NCI-H1417 treated with DMSO at 0.1 percent for 48 hours (cell line): Measurements from ENCODE around the gene SCP2.

Experiments
- DNase-seq: peaks from one replicate; lab custom pipeline; 2025; lab: John Stamatoyannopoulos, UW

Gene SCP2

DNA sequence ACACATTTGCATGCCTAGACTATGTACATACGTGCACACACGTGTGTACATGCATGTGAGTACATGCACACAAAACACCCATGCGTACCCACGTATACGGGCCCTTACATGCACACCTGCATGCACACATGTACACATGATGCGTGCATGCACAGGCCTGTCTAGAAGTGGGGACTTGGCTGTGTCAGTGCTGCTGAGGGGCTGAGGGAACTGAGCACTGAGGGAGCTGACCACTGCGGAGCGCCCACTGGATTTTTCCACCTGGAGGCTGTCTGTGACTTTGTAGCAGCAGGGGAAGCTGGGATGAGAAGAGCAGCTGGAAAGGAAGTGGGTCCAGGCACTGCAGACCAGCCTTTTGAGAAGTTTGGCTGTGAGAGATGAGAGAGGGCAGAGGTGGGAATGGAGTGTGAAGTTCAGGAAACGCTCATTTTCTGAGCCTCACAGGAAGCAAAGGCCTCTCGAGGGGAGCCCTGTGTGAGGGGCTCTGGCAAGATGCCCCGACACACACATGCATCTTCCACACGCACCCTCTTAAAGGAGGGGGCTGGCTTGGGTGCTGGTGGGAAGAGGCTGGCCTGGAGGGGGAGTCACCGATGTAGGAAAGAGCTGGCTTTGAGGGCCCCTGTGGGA, 155.9 kb downstream of the SCP2 start:
- no peak for DNase-seq

DNA sequence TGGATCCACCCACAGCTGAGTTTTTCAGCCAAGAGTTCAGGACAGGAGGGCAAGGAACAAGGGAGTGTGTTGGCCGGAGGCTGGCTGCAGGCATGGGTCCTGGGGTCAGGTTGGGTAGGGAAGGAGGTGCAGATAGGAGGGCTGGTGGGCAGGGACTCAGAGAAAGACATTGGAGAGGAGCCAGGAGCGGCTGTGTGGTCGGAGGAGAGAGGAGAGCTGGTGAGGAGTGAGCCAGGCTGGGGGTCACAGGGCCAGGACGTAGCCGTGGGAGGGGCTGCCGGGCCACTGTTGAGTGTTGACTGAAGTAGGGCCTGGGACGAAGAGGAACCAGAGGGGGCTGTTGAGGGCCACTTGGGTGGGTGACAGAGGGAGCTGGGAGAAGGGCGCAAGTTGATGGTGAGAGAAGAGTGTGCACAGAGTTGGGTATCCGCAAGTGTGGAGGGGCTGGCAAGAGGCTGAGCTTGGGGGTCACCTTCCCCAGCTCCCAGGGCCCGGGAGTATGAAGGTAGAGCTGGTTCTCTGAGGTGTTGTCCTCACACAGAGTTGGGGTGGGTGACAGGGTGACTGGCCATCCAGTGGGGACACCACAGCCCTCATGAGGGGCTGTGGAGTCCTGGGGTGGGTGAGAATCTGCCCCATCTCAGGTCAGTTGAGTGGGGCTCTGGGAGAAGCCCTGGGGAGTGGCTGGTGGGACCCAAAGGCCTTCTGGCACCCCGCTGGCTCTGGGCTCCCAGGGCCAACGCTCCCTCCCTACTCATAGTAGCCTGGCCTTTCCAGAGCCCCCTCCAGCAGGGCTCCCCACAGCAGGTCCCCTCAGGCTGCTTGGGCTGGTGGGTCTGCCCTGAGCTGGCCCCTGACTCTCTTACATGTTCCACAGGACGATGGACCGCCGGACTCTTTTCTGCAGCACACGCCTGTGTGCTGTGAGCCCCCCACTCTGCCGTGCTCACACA, 156.8 kb downstream of the SCP2 start:
- no peak for DNase-seq

DNA sequence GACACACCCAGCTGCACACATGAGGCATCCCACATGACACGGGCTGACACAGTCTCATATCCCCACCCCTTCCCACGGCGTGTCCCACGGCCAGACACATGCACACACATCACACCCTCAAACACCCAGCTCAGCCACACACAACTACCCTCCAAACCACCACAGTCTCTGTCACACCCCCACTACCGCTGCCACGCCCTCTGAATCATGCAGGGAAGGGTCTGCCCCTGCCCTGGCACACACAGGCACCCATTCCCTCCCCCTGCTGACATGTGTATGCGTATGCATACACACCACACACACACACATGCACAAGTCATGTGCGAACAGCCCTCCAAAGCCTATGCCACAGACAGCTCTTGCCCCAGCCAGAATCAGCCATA, 157.5 kb downstream of the SCP2 start:
- no peak for DNase-seq

DNA sequence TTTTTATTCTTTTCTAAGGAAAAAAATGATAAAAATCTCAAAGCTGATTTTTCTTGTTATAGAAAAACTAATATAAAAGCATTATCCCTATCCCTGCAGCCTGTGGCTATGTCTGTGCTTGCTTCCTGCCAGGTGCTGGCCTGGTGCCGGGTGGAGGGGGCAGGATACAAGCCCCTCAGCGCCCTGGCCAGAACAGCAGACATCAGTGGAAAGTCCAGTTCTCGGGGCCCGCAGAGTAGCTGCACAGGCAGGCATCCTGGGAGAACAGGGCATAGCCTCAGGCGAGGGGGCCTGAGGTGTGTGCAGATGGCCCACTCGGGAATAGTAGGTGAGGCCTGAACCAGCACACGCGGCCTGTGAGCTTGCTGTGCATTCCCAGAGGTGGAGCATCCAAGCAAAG, 158.3 kb downstream of the SCP2 start:
- no peak for DNase-seq

DNA sequence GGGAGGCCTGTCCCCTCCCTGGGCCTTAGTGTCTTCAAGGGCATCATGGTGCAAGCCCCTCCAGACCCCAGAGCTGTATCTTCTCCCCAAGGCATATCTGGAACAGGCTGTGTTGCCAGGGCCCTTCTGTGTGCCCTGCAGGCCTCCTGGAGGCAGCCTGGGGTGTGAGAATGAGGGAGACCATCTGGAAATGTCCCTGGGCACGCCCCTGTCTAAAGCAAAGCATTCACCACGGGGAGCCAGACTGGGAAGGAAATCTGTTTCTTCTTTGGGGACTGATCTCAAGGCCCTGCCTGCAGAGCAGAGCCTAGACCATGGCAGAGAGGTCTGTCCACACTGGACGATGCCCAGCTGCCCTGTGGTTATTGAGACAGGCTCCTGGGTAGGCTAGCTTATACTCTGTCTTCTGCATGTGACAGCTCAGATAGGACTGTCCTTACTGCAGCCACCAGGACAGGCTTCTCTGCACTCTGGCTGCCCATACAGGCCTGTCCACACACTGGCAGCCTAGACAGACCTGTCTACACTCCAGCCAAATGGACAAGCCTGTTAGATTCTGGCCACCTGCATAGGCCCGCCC, 159.5 kb downstream of the SCP2 start:
- no peak for DNase-seq

DNA sequence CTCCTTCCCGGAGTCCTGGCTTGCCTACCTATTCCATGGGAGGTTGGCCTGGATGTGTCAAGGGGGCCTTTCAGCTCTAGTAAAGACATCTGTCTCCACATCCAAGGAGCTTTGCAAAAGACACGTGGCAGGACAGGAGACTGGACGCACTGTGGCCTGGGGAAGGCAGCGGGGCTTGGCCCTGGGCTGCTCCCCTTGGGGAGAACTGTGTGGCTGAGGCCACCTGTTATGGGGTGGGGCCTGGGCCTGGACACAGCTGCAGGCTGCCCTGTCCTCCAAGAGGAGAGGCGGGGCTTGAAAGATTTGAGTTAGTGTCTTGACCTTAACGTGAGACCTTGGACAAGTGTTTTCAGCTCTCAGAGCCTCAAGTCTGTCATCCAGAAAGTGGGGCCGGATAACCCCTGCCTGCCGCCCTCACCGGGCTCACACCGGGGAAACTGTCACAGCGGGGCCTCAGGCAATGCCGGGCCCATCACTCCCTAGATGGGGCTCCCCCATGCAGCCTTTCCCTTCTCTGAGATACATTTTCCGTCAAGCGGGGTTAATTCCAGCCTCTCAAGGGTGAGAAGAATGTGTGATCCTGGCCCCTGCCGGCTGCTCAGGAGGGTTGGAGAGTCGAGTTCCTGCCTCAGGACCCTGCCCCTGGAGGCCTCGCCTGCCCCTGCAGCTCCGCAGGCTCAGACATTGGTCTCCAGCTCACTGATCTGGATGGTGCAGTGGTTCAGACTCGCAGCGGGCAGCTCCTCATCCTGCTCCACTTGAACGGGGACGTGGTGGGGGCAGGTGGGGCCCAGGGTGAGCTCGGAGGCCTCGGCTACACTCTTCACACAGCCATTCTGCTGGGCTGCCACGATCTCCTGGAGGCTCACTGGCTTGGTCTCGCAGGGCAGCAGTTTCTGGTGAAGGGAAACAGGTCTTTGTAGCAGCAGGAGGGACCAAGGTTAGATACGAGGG, 160.5 kb downstream of the SCP2 start:
- DNase-seq = no peak

DNA sequence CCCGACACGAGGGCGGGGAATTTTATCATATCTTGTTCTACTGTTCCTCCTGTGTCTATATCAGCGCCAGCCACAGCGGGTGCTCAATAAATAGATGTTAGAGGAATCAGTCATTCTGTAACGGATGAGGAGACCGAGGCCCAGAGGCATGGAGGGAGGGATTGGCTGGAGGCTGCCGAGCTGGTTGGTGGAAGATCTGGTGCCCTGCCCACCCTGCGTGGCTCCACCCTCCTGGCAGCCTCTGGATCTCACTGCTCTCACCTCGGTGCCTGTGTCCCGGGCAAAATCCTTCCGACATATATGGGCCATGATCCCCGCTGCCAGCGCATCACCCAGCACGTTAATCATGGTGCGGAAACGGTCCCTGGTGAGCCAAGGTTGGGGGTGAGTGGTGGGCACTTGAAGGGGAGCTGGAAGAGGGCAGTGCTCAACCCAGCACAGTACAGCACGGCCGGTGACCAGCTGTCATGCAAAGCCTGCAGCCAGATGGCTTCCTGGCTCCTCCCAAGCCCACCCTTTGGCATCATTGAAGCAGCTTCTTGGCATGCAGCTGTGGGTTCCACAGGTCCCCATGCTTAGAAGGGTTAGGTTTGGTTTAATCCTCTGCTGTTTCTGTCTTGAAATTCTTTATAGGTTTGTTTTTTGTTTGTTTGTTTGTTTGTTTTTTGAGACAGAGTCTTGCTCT, 161.7 kb downstream of the SCP2 start:
- no peak for DNase-seq

DNA sequence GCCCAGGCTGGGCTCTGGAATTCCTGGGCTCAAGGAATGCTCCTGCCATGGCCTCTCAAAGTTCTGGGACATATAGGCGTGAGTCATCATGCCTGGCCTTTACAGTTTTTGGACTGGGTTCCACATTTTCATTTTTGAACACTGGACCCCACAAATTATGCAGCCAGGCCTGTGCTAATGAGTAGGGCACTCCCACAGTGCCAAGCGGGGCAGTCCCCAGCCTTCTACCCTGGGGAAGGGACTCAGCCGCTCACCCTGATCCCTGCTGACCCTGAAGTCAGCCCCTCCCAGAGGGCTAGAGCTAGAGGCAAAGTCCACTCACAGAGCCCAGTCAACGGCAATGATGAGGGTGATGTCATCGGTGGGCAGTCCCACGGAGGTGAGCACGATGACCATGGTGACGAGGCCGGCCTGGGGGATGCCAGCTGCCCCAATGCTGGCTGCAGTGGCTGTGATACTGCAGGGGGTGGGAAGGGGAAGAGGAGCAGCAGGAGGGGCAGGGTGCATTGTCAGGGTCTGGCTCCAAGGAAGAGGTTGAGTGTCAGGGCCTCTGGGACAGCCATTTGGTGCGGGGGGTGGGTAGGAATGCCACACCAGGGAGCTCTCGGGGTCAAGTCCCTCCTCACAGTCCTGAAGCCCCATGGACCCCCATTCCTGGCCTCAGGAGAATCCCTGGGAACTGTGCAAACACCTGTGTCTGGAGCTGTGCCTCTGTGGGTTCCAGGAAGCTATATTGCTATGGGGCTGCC, 162.6 kb downstream of the SCP2 start:
- DNase-seq = no peak

DNA sequence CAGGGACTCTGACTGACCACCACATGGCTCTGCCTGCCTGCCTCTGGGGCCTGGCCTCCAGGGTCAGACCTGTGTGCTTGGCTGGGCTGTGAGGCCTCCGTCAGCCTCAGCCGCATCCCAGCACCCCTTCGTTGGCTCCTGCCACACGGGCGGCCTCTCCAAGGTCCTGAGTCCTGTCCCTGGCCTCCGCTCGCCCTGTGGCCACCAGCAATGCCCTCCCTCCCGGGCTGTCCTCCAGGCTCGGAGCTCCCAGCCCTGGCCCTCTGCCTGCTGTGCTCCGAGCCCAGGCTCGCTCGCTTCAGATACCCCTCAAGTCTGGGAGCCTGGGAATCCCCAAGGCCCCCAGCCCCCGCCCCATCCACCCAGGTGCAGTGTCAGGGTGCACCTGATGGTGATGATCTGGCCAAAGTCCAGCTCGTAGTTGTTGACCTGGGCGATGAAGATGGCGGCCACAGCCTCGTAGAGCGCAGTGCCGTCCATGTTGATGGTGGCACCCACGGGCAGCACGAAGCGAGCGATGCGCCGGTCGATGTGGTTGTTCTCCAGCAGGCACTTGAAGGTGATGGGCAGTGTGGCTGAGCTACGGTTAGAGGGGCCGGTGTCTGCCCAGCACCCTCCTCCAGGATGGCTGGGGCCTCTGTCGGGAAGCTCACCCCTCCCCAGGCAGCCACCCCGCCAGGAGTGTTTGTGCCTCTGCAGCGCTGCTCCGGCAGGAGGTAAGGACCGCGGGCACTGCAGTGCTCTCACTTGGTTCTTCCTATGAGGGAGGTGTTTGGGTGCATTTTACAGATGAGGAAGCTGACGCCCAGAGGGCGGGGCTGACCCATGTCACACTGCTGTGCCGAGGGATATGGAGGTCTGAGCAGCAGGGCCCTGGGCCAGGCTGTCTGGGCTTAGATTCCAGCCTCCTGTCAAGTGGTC, 163.4 kb downstream of the SCP2 start:
- no peak for DNase-seq

DNA sequence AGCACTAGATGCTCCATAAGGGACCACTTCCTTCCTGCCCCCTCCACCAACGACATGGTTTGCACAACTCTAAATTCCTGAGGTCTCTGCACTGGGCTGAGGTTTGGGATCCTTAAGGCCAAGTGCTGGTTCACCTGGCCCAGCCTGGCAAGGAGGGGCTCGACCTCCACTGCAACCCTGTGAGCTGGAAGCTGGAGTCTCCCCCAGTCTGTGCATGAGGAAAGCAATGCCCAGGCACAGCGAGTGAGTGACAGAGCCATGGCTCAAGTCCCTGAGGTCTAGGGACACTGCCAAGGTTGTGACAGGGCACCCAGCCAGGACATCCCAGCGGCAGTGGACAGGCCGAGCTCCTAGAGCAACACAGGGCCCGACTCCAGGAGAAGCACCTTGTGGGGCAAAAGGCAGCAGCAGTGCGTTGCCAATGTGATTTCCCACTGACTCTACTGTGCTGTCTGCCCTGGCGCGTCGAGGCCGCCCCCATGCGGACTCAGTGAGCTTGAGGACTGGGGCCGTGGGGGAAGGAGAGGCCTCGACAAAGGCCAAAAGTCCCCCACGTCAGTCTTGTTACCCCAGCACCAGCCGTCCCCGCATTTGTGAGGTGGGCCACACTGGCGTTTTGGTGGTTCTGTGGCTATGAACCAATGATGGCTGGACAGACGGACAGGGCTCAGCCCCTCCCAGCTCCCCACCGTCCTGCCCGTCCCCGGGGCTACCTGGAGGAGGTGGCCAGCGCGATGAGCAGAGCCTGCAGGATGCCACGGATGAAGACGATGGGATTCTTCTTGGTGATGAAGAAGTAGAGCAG, 165.0 kb downstream of the SCP2 start:
- no peak for DNase-seq

DNA sequence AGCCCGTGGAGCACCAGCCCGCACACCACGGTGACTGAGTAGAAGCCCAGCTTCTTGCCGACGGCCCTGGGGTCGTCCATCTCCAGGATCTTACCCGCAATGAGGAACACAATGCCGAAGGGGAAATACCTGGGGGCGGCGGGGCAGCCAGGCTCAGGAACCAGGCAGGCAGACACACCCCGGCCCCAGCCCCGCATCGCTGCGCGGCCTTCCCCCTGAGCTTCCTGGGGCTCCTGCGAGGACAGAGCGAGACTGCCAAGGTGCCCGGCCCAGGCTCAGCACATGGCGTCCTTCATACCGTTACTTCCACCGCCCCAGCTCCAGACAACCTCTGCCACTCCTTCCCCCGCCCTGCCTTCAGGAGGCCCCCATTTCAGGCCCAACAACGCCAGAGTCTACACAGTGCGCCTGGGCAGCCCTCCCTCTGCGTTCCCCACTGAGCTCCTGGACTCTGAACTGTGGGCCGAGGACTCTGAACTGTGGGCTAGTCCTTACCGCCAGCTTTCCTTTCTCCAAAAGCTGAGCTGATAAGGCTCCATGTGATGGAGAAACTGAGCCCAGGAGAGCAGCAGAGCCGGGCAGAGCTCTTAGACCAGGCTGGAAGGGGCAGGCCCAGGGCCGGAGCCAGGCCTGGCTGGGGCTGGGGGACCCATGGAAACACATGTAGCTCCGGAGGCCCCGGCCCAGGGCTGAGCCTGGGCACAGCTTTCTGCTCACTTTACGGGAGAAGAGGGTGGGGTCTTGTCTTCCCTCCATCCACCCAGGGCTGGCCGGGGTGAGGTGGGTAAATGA, 165.8 kb downstream of the SCP2 start:
- no peak for DNase-seq

DNA sequence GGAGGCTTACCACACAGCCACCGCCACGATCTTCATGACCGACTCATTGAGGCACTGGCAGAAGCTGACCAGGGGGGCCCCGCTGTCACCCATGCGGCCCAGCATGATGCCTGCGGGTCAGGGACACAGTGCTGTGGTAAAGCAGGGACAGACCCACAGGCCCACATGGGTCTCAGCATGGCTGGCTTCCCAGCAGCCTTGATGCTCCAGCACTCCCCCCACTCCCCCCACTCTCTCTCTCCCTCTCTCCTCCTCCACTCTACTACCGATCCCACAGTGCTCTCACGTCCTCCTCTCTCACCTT, 166.3 kb downstream of the SCP2 start:
- no peak for DNase-seq

DNA sequence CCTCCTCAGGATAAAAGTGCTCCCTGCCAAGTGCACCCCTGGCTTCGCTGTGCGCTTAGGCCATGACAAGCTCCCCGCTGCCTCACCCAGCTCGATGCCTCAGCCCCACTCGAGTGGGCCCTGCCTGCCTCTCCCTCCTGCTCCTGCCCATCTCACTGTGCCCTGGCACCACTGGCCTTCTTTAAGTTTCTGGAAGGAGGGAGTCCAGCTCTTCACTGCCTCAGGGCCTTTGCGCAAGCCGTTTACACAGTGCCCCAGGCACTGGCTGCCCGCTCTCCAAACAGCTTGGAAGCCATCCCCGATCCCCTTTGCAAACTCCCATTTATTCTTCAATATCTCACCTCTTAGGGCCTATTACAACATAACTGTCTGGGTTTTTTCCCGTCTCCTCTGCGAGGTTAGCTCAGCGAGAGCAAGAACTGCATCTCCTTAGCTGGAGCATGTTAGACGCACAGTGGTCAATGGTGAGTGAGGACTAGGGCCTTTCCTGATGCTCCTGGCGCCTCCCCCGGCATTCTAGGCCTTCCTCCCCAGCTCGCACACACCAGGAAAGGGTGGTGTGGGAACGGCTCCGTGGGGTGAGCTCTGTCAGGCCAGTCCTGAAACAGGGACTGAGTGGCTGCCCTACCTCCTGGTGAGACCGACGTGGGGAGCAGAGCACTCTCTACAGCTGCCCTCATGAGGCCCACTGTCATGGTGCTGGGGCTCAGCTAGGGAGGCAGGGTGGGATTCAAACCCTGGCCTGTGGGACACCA, 166.9 kb downstream of the SCP2 start:
- no peak for DNase-seq

DNA sequence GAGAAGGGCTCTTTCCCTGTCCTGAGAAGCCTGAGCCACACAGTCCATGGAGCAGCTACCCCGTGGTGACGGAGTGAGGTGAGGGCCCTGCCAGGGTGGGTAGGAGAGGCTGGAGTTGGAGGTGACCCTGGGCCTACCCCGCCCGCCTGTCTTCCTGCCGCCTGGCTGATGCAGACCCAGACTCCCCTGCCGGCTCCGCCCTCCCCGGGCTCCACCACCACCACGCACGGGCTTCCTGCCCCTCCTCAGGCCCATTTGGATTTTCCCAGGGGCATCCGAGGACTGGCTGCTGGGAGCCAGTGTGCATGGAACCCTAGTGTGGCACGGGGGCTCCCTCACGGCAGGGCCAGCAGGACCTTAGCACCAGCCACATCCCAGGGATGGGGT, 167.4 kb downstream of the SCP2 start:
- no peak for DNase-seq
